ENCODE results near the gene RPL39L.

DNA sequence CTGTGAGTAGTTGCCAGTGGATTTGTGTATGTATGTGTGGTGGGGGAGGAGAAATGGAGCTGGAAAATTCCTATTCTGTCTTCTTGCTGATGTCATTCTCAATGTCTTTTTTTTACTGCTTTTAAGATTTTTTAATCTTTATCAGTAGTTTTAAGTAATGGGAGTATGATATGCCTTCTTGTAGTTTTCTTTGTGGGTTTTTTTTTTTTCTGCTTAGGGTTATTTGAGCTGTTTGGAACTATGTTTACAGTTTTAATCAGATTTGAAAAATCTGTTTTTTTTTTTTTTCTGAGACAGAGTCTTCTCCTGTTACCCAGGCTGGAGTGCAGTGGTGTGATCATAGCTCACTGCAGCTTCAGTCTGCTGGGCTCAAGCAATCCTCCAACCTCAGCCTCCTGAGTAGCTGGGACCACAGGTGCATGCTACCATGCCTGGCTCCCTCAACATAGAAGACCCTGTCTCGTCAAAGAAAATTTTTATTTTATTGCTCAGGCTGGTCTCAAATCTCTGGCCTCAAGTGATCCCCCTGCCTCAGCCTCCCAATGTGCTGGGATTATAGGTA lies 37.1 kb downstream of the RPL39L start:
- TF ChIP-seq POLR2A (IDR thresholded peaks at IDR 0.05), result no peak
- TF ChIP-seq, protein P1, sequence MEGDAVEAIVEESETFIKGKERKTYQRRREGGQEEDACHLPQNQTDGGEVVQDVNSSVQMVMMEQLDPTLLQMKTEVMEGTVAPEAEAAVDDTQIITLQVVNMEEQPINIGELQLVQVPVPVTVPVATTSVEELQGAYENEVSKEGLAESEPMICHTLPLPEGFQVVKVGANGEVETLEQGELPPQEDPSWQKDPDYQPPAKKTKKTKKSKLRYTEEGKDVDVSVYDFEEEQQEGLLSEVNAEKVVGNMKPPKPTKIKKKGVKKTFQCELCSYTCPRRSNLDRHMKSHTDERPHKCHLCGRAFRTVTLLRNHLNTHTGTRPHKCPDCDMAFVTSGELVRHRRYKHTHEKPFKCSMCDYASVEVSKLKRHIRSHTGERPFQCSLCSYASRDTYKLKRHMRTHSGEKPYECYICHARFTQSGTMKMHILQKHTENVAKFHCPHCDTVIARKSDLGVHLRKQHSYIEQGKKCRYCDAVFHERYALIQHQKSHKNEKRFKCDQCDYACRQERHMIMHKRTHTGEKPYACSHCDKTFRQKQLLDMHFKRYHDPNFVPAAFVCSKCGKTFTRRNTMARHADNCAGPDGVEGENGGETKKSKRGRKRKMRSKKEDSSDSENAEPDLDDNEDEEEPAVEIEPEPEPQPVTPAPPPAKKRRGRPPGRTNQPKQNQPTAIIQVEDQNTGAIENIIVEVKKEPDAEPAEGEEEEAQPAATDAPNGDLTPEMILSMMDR (IDR thresholded peaks at IDR 0.05), result no peak
